Esophagus muscularis mucosa (tissue), 4 donors: Measurements from ENCODE around the gene TNPO1. TPM values are rescaled to one million over a fixed set of nuclear protein-coding genes. Genes with fewer than 3 reads are reported as not detected.

Source experiments
- DNase-seq: peaks from one replicate; pipeline ENCODE4 v3.0.0-alpha.2; 2017; ENCODE audit errors: extremely low spot score
- H3K27ac ChIP-seq, 4 donors: fragments of 200-600 bp; sonication (generic); replicated peaks in 1 of 4; 1 replicate in 3 of 4; 2 replicates in 1 of 4; pipeline ENCODE4 v1.5.1; 2016 to 2019; ENCODE audit warnings: mild to moderate bottlenecking in 1 of 4
- H3K27me3 ChIP-seq, 4 donors: fragments of 200-600 bp; sonication (generic); one replicate each; pipeline versions ENCODE4 v1.5.1 to v1.6.0; 2016 to 2019
- H3K36me3 ChIP-seq, 4 donors: fragments of 200-600 bp; sonication (generic); one replicate each; pipeline ENCODE4 v1.5.1; 2016 to 2019
- H3K4me1 ChIP-seq, 4 donors: fragments of 200-600 bp; sonication (generic); one replicate each; pipeline ENCODE4 v1.5.1; 2016 to 2019
- H3K4me3 ChIP-seq, 4 donors: fragments of 200-600 bp; sonication (generic); 1 replicate in 2 of 4; 2 replicates in 2 of 4; pipeline ENCODE4 v1.5.1; 2016 to 2019; ENCODE audit warnings: mild to moderate bottlenecking in 4 of 4, moderate library complexity in 1 of 4
- H3K9me3 ChIP-seq, 4 donors: fragments of 200-600 bp; sonication (generic); 1 replicate in 3 of 4; 2 replicates in 1 of 4; pipeline ENCODE4 v1.5.1; 2016 to 2019
- EP300 ChIP-seq: sonication (generic); formaldehyde crosslinking; IDR thresholded peaks from one replicate; pipeline ENCODE4 v1.6.1; 2017; ENCODE audit warnings: antibody characterized with exemption
- POLR2A ChIP-seq: fragments of 450-650 bp; IDR thresholded peaks from one replicate; pipeline ENCODE4 v1.6.1; 2017; ENCODE audit warnings: antibody characterized with exemption, moderate library complexity, mild to moderate bottlenecking, low read depth
- POLR2AphosphoS5 ChIP-seq, 2 donors: sonication (generic); formaldehyde crosslinking; IDR thresholded peaks; one replicate each; pipeline ENCODE4 v1.6.1; 2017; ENCODE audit warnings: antibody characterized with exemption in 2 of 2
- WGBS: methylation state at CpG from one replicate; pipeline ENCODE4 v1.1.5; 2018; 5-methylcytosine and 5-hydroxymethylcytosine counted together
- intact Hi-C: fragments of 100-400 bp; cut with DNase I; formaldehyde crosslinking; loops from one replicate; pipeline ENCODE4 v1.15.1; 2023
- small RNA-seq, 3 donors: library from RNA; depleted of rRNA; stranded (forward); fragments of <200 nt; gene quantifications; one replicate each; pipeline ENCODE3, GENCODE V24; 2016
- total RNA-seq, 4 donors: library from RNA; depleted of rRNA; stranded (reverse); fragments of >200 nt; gene quantifications; one replicate each; pipeline versions ENCODE4 v1.1.0 to v1.2.1, GENCODE V29; 2016
- TF ChIP-seq, protein P1 (sequence below), 3 experiments: fragments of 200-600 bp in 2 of 3; fragments of 450-650 bp in 1 of 3; sonication (generic) in 2 of 3; IDR thresholded peaks; one replicate each; pipeline ENCODE4 v1.5.1; 2017 to 2019; ENCODE audit warnings: antibody characterized with exemption in 3 of 3, mild to moderate bottlenecking in 2 of 3, moderate library complexity in 1 of 3

The TNPO1 gene
- total RNA-seq, 4 donors from 2014 or later = 67.8 to 81.8 (median 71.3) TPM

DNA sequence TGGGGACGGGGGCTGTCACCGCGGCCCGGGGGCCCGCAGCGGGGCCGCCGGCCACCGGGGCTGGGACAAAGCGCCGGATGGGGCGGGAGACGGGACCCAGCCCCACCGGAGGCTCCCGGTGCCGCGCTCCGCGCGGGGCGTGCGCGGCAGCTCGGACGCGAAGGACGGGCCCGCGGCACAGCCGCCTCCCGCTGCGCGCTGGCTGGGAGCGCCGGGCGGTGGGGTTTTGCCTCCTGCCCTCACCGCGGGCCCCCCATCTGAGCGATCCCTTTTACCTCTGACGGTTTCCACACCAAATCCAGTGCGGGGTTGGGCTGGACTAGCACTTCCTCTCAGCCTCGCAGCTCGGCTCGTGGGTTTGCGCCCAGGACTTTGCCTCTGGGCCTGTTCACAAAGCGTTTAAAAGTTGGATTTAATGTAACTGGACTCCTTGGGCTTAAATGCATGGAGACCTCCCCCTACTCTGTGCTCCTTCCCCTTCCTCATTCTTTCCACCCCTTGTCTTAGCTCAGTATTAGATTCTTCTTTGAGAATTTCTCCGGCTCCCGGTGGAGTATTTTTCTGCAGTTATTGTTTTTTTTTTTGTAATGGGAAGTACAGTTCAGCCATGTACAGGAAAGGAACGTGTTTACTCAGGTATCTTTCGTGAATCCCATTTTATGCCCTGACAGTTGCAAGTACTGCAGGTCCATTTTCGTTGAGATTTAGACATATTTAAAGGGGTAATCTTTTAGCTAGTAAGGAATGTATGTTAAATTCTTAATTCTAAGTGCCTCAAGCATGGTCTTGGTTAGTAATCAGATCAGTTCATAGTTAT is 140.1 kb downstream of the TNPO1 start:
- Histone ChIP-seq H3K27me3 (no peaks in the 10 kb centered on the region), H3K4me3 (peak overlapping the region; percentile 80 to 98 (median 92)), H3K27ac (peak overlapping the region; percentile 94 to 99 (median 98)), H3K9me3 (no peaks in the 10 kb centered on the region), H3K36me3 (peaks cover 0 to 4% (median 0%) of the 10 kb centered on the region in 4 donors), H3K4me1 (peaks cover 30 to 49% (median 41%) of the 10 kb centered on the region in 4 donors)
- intact Hi-C loops = no loop called here
- DNase-seq = no peak
- WGBS = under 1% methylated on average over 11 of the region's 51 CpGs
- TF ChIP-seq EP300 (no peak), POLR2A (no peak), POLR2AphosphoS5 (IDR thresholded peaks at IDR 0.05) (peak in 1 of 2 donors; percentile 31)
- TF ChIP-seq, protein P1, sequence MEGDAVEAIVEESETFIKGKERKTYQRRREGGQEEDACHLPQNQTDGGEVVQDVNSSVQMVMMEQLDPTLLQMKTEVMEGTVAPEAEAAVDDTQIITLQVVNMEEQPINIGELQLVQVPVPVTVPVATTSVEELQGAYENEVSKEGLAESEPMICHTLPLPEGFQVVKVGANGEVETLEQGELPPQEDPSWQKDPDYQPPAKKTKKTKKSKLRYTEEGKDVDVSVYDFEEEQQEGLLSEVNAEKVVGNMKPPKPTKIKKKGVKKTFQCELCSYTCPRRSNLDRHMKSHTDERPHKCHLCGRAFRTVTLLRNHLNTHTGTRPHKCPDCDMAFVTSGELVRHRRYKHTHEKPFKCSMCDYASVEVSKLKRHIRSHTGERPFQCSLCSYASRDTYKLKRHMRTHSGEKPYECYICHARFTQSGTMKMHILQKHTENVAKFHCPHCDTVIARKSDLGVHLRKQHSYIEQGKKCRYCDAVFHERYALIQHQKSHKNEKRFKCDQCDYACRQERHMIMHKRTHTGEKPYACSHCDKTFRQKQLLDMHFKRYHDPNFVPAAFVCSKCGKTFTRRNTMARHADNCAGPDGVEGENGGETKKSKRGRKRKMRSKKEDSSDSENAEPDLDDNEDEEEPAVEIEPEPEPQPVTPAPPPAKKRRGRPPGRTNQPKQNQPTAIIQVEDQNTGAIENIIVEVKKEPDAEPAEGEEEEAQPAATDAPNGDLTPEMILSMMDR (IDR thresholded peaks at IDR 0.05) = no peak

DNA sequence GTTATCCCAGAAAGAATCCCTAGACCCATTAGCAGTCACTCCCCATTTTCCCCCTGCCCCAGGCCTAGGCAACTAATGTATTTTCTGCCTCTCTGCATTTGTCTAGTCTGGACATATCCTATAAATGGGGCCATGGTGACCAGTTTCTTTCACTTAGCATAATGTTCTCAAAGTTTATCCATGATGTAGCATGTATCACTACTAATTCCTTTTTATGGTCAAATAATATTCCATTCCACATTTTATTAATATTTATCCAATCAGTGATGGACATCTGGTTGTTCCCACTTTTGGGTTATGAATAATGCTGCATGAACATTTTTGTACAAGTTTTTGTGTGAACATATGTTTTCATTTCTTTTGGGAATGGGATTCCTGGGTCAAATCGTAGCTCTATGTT is 140.9 kb downstream of the TNPO1 start:
- H3K4me3 ChIP-seq = peak overlapping the region; percentile 80 to 98 (median 92)
- no peaks in the 10 kb centered on the region for H3K27me3 ChIP-seq
- peak overlapping the region; percentile 94 to 99 (median 98) for H3K27ac ChIP-seq
- intact Hi-C loops = no loop called here
- H3K4me1 ChIP-seq = peaks cover 30 to 49% (median 41%) of the 10 kb centered on the region in 4 donors
- TF ChIP-seq POLR2A = no peak
- TF ChIP-seq, protein P1 (IDR thresholded peaks at IDR 0.05) = no peak
- no peak for TF ChIP-seq POLR2AphosphoS5 (IDR thresholded peaks at IDR 0.05)
- H3K9me3 ChIP-seq = no peaks in the 10 kb centered on the region
- 81% methylated on average over 1 of the region's 1 CpG for WGBS
- H3K36me3 ChIP-seq = peaks cover 0 to 4% (median 0%) of the 10 kb centered on the region in 4 donors
- DNase-seq = no peak

DNA sequence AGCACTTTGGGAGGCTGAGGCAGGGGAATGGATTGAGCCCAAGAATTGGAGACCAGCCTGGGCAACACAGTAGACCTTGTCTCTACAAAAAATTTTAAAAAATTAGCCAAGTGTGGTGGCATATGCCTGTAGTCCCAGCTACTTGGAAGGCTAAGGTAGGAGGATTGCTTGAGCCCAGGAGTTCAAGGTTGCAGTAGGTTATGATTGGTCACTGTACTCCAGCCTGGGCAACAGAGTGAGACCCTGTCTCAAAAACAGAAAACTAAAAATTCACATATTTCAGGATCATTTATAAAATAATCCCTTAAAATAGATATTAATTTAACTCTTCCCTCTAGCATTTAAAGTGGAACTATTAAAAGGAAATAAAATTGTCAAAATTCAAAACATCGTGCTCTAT is 142.8 kb downstream of the TNPO1 start:
- Histone ChIP-seq H3K36me3 (peaks cover 0 to 4% (median 0%) of the 10 kb centered on the region in 4 donors), H3K4me3 (no peak overlapping the region), H3K4me1 (peaks cover 30 to 45% (median 38%) of the 10 kb centered on the region in 4 donors), H3K9me3 (no peaks in the 10 kb centered on the region), H3K27ac (no peak overlapping the region), H3K27me3 (no peaks in the 10 kb centered on the region)
- no peak for TF ChIP-seq POLR2A
- TF ChIP-seq POLR2AphosphoS5 (IDR thresholded peaks at IDR 0.05) = no peak
- no peak for TF ChIP-seq EP300
- TF ChIP-seq, protein P1 (IDR thresholded peaks at IDR 0.05) = no peak
- intact Hi-C loops = no loop called here
- no peak for DNase-seq
- 97% methylated on average over 1 of the region's 1 CpG for WGBS

Small RNA genes within 50 kb of the gene (small RNA-seq; reads per million reads assigned to genes)
- gene MIR4804 = 0 reads per million in 3 donors
- gene RF00019 = 0 reads per million in 3 donors

Other genes starting within 250 kb of the TNPO1 start
- gene FCHO2, start 139.4 kb downstream of the TNPO1 start, total RNA-seq = 10 to 100 TPM; 19.7 to 26.6 (median 23.1) TPM